HG03457 (cell line): ENCODE data around the gene CCDC69.
"Not testable (repeated sequence)": the region's sequence is repeated elsewhere in the genome, so short reads cannot be mapped to it uniquely, and the experiment has no call there.

Source experiments
- ATAC-seq: cut with Tn5 transposase; IDR thresholded peaks from one replicate; pipeline ENCODE4 v1.9.1; 2021; ENCODE audit warnings: moderate number of reproducible peaks; ENCODE audit not compliant: unreplicated experiment

CCDC69 gene

GRCh38 chr5:151222790-151223446 lies 974 bp downstream of the CCDC69 start:
- ATAC-seq = peak; percentile 51

- no peak for ATAC-seq
Observed at GRCh38 chr5:151222054-151222789, 1.7 kb downstream of the CCDC69 start.

DNA sequence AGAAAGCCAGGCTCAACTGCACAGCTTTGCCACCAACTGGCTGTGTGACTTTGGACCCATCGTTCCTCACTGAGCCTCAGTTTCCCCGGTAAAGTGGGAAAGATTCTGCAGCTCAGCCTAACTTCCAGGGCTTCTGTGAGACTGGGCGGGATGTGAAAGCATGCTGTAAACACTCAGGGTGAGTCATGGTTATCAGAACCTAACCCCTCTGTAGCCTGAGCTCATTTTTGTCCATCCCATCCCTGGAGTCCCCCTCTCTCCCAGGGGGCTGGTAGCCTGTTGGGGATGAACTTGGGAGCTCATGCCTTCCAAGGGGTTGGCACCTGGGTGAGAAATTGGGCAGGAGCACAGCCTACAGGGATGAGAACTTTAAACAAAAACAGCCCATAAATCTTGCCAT lies 2.3 kb downstream of the CCDC69 start:
- no peak for ATAC-seq

DNA sequence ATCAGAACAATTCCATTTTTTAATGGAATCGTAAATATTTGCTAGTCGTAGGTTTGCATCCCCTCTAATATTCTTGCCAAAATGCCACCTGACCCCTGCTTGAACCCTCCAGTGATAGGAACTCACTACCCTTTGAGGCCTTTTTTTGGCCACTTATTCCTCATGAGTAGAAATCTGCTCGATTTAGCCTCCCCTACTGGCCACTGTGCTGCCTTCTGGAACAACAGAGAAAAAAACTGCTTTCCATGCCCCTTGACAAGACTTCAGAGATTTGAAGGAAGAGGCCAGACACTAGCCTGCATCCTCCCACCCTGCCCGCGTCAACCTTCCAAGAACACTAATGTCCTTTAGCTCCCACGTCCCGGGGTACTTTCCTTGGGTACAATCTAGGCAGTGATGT lies 4.1 kb downstream of the CCDC69 start:
- no peak for ATAC-seq

- no peak for ATAC-seq
Observed at GRCh38 chr5:151219138-151219537, 4.8 kb downstream of the CCDC69 start.

- no peak for ATAC-seq
Observed at GRCh38 chr5:151218177-151218576, 5.7 kb downstream of the CCDC69 start.

DNA sequence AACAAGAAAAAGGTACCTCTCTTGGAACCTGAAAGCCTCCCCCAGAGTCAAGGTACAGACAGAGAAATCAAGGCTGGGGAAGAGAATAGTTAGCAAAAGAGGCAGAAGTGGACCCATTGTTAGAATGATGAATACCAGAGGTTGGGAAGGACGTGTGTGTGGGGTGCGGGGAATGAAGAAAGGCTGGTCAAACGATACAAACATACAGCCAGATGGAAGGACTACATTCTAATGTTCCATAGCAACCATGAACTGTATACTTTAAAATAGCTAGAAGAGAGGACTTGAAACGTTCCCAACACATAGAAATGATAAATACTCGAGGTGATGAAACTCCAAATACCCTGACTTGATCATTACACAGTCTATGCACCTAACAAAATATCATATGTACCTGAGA lies 7.1 kb downstream of the CCDC69 start:
- no peak for ATAC-seq

DNA sequence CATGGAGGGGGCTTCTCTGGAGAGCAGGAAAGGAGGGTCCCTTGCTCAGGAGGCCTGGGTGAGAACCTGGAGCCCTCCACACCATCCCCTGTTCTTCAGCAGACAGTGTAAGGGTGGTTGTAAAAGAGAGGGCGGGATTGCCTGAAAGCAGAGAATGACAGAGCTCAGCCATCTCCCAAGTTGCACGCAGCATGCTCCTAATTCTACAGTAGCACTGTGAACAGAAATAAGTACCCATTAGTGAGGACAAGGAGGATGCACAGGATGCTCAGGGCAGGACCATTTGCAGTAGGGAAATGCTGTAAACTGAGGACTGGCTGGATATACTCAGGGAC lies 8.4 kb downstream of the CCDC69 start:
- ATAC-seq = no peak

GRCh38 chr5:151214614-151215545 lies 9.0 kb downstream of the CCDC69 start:
- ATAC-seq = peak; percentile 50

DNA sequence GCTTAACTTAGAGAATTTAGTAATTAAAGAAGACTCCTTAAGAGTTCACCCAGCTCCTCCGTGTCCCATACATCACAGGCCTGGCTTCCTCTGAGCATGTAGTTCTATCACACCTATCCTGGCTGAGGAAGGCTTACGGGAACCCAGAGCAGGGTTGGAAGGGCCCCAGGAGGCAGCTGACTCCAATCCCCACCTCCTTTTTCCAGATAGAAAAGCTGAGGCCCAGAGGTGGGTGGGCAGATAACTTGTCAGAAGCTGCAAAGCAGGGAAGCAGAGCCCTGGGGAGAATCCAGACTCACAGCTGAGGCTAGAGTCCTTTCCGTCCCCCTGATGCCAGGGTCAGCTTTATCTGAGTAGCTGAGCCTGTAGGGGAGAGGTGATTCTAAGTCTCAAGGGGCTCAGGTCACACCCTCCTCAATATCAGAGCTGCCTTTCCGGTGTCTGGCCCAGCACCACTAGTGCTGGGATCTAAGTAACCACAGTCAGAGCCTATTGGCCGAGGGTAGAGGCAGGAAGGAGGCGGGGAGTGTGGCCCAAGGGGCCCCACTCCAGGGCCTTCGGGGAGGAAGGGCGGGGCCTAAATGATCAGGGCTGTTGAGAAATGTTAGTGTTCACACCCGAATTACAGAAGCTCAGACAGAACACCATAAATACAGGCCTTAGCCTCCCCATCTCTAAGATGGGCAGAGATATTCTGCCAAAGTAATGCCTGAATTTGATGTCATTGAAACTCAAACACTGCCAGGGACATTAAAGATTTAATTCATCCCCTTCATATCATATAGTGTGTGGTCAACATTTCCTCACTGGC lies 9.9 kb downstream of the CCDC69 start:
- peak; percentile 77 for ATAC-seq

DNA sequence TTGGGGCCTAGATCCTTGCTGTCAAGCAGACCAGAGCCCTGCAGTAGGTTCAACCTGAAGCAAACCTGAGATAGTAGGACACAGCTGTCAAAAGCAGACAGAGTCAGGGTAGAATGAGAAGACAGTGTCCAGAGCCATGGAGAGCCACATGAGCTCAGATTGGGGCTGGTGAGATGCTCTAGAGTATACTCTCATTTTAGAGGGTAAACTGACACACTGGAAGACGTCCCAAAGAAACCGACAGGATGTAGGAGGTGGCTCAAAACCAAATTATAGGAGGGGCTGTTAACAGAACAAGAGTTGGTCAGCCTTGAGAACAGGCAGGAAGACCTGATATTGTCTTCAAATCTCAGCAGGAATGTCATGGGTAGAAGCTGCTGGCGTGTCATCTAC lies 11.5 kb downstream of the CCDC69 start:
- ATAC-seq = no peak

DNA sequence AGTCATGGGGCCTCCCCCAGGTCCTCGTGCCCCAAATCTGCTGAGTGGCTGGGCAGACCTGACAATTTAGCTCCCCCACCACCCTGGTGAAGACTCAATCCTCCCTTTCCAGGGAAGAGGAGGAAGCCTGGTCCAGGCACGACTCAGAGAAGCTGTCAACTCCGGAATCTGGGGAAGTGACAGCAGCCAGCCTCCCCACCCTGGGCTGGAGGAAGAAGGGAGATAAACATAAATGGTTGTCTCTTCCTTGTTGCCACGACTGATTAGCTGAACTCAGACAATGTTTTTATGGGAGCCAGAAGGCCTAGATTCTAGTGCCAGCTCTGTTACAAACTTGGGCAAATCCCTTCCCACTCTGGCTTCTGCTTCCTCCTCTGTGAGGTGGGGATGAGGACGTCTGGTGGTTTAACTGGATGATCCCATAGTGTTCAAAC lies 15.4 kb downstream of the CCDC69 start:
- ATAC-seq = no peak

DNA sequence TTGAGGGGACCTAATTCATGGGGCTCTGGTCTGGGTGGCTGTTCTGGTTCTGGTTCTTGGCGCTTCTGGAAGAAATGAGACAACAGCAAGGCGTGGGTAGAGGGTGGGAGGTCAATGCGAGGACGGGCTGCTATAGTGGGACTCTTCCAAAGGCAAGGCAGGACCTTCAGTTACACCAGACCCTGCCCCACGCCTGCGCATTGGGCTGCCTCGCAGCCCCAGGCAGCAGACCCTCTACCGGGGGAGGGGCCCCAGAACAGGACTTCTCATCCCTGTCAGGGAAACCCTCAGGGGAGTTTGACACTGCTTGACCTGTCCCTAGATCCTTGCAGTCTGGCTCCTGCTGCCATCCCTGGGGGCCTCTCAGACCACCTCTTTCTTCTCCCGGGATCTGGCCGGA lies 18.5 kb downstream of the CCDC69 start:
- ATAC-seq = no peak

GRCh38 chr5:151204051-151204450 lies 19.8 kb downstream of the CCDC69 start:
- ATAC-seq = no peak

DNA sequence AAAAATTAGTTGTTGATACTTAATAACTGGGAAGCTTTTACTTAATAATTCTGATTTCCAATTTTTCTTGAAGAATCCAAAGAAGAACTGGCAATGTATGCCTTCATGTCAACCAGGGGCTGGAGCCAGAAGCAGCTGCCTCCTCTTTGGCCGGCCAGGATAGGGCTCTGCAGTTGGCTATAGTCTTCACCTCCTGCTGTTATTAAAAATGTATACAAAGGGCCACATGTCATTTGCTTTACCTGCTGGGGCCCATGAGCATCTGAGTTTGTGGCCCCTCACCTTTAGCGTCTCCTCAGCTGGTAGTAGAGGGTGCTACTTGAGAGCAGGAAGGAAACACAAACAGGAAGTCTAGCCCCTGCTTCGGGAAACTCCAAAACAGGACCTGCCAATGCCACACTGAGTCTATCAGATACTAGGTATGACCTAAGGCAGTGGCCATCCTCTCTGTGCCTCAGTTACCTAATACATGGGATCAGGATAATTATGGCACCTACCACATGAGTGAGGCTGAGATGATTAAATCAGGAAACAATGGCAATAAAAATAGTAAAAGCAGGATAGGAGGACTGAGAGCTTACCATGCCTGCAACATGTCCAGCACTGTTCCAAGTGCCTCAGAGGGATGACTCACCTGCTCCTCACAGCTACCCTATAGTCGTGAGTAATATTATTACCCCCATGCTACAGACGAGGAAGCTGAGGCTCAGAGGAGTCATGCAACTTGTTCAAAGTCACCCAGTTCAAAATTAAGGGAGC lies 21.3 kb downstream of the CCDC69 start:
- ATAC-seq = no peak

DNA sequence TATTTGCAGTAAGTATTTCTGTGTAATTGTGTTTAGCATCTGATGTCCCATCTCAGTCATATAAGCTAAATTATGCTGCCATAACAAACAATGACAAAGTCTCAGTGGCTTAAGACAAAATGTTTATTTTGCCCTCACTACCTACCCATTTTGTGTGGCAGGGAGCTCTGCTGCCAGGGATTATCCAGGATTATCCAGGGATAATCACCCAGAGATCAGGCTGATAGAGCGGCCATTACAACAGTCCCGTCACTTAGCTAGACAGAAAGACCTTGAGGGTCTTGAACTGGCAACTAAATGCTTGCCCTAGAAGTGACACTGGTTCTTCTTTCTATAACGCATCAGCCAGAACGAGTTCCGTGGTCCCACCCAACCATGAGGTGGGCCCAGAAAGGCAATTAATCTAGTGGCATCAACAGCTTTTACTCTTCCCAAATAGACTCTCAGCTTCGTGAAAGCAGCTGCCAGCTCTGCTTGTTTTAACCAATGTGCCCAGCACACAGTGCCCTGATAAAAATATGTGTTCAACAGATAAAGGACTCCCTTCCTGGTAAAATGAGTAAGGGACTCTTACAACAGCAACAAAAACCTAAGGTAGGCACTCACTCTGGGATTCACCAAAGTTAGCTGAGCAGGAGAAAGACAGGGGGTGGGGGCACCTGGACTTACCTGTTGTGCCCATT lies 22.8 kb downstream of the CCDC69 start:
- no peak for ATAC-seq

DNA sequence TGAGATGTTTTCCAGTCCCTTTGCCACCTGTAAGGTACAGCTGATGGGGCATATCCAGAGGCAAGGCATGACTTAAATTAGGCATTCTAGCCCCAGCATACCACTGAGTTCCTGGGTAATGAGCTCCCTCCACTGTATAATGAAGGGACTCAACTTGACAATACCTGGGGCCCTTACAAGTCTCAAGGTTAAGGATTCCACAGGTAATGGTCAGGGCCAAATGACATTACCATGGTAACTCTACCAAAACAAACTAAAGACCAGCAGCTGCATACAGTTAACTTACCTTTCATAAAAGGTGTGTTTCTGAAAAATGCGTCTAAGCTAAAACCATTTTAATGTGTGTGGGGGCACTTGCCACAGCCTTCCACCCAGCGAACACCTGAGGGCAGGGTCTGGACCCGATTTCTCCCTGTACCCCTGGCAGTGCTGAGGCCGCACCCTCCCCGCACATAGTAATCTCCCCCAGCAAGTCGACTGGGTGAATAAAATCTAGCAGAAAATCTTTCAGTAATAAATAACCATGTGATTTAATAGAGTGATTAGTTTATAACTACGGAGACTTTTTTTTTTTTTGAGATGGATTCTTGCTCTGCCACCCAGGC lies 24.2 kb downstream of the CCDC69 start:
- ATAC-seq = no peak

DNA sequence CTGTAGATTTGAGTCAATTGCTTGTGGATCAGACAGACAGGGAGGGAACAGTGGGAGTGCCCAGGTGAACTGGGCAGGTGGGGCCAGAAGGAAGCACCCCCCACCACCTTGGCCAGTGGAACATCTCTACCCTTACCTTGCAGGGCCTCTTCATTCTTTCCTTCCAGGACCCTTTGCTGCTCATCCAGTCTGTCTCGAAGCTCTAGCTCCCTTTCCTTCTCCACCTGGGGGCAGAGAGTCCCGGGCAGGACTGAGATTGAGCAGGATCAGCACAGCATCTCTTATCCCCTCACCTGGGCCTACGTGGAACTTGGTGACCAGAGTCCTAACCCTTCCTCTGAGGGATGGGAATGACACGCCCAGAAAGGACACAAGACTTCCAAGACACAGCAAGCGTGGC lies 25.0 kb downstream of the CCDC69 start:
- ATAC-seq = no peak

GRCh38 chr5:151197291-151197600 lies 26.6 kb downstream of the CCDC69 start:
- ATAC-seq = not testable (repeated sequence)
